Measurements from ENCODE around the gene S100P. TPM values are rescaled to one million over a fixed set of nuclear protein-coding genes. Genes with fewer than 3 reads are reported as not detected.

Gene S100P
- total RNA-seq, 1 donor from 2014 or later, result not detected

DNA sequence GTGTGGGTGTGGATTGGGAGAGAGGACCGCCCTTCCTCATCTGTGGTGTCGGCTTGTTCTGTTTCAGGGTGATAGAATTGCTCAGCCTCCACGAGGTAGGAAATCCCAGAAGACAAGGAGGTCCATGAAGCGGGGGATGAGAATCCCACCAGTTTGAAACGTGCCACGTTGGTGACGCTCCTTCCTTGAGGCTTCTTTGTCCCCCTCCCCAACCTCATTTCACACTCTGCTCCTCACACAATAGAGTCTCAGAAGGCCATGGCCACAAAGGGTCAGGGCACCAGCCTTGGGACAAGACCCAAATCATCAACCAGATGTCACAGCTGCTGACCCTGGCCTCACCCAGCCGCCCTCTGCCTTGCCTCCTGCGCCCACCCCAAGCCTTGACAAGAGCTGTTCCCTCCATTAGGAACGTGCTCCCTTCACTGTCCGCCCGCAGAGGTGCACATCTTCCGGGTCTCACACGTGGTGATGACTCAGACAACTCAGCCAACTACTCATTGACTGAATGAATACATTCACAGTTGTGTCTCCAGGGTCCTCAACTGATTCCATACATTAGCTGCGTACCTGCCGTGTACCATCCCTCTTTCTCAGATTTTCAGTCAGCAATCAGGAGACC, 40.6 kb downstream of the S100P start:
- Histone ChIP-seq H3K36me3 (no peaks in the 10 kb centered on the region), H3K4me1 (peaks cover 0 to 8% of the 10 kb centered on the region in 2 donors), H3K27ac (no peak overlapping the region), H3K9me3 (no peaks in the 10 kb centered on the region), H3K27me3 (no peaks in the 10 kb centered on the region), H3K4me3 (no peak overlapping the region)
- peak in 1 of 2 donors; percentile 54 for DNase-seq (ENCODE audit: low spot score in 2 of 2)
- intact Hi-C loops (cut with DNase I), result loop anchor here (5.0 kb wide), 1 partner anchor 48 kb away; the partner anchor contains the start of gene KIAA0232
- TF ChIP-seq, protein P1, sequence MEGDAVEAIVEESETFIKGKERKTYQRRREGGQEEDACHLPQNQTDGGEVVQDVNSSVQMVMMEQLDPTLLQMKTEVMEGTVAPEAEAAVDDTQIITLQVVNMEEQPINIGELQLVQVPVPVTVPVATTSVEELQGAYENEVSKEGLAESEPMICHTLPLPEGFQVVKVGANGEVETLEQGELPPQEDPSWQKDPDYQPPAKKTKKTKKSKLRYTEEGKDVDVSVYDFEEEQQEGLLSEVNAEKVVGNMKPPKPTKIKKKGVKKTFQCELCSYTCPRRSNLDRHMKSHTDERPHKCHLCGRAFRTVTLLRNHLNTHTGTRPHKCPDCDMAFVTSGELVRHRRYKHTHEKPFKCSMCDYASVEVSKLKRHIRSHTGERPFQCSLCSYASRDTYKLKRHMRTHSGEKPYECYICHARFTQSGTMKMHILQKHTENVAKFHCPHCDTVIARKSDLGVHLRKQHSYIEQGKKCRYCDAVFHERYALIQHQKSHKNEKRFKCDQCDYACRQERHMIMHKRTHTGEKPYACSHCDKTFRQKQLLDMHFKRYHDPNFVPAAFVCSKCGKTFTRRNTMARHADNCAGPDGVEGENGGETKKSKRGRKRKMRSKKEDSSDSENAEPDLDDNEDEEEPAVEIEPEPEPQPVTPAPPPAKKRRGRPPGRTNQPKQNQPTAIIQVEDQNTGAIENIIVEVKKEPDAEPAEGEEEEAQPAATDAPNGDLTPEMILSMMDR (IDR thresholded peaks at IDR 0.05), result no peak

DNA sequence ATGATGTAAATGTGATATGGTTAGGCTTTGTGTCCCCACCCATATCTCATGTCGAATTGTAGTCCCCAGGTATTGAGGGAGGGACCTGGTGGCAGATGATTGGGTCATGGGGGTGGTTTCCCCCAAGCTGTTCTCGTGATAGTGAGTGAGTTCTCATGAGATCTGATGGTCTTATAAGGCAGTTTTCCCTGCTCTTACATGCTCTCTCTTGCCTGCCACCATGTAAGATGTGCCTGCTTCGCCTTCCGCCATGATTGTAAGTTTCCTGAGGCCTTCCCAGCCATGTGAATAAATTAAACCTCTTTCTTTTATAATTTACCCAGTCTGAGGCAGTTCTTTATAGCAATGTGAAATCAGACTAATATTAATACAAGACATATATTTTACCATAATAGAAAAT, 46.2 kb downstream of the S100P start:
- DNase-seq (ENCODE audit: low spot score in 2 of 2), result no peak
- Histone ChIP-seq H3K27me3 (no peaks in the 10 kb centered on the region), H3K4me3 (no peak overlapping the region), H3K36me3 (no peaks in the 10 kb centered on the region), H3K27ac (no peak overlapping the region), H3K4me1 (no peaks in the 10 kb centered on the region), H3K9me3 (no peaks in the 10 kb centered on the region)
- TF ChIP-seq, protein P1 (IDR thresholded peaks at IDR 0.05), result no peak
- intact Hi-C loops (cut with DNase I), result no loop called here

- peak in 1 of 2 donors; percentile 15 for DNase-seq (ENCODE audit: low spot score in 2 of 2)
- no peak overlapping the region for H3K27ac ChIP-seq
- H3K4me3 ChIP-seq, result no peak overlapping the region
- H3K9me3 ChIP-seq, result no peaks in the 10 kb centered on the region
- no peaks in the 10 kb centered on the region for H3K4me1 ChIP-seq
- intact Hi-C loops (cut with DNase I), result no loop called here
- TF ChIP-seq, protein P1 (IDR thresholded peaks at IDR 0.05), result no peak
- H3K27me3 ChIP-seq, result no peaks in the 10 kb centered on the region
- no peaks in the 10 kb centered on the region for H3K36me3 ChIP-seq
Measured at GRCh38 chr4:6740347-6740746, 46.7 kb downstream of the S100P start.

GRCh38 chr4:6742507-6742906, 48.8 kb downstream of the S100P start:
- Histone ChIP-seq H3K27me3 (no peaks in the 10 kb centered on the region), H3K4me1 (peaks cover 6 to 9% of the 10 kb centered on the region in 2 donors), H3K4me3 (no peak overlapping the region), H3K36me3 (no peaks in the 10 kb centered on the region), H3K9me3 (no peaks in the 10 kb centered on the region), H3K27ac (no peak overlapping the region)
- no peak for DNase-seq (ENCODE audit: low spot score in 2 of 2)
- intact Hi-C loops (cut with DNase I), result no loop called here
- TF ChIP-seq, protein P1 (IDR thresholded peaks at IDR 0.05), result no peak

- Histone ChIP-seq H3K4me1 (peaks cover 8 to 10% of the 10 kb centered on the region in 2 donors), H3K27me3 (no peaks in the 10 kb centered on the region), H3K9me3 (no peaks in the 10 kb centered on the region), H3K4me3 (no peak overlapping the region), H3K36me3 (no peaks in the 10 kb centered on the region), H3K27ac (no peak overlapping the region)
- no peak for DNase-seq (ENCODE audit: low spot score in 2 of 2)
- intact Hi-C loops (cut with DNase I), result no loop called here
- TF ChIP-seq, protein P1 (IDR thresholded peaks at IDR 0.05), result no peak
Measured at GRCh38 chr4:6742989-6743388, 49.3 kb downstream of the S100P start.

Other genes starting within 250 kb of the S100P start
- 2.2 TPM for gene PPP2R2C, start 221.3 kb upstream of the S100P start, total RNA-seq
- gene MAN2B2, start 118.7 kb upstream of the S100P start, total RNA-seq, result 47.8 TPM
- gene MRFAP1, start 53.2 kb upstream of the S100P start, total RNA-seq, result 109 TPM
- gene MRFAP1L1, start 16.0 kb downstream of the S100P start, total RNA-seq, result 34.1 TPM
- gene BLOC1S4, start 22.3 kb downstream of the S100P start, total RNA-seq, result 37.5 TPM
- 15.9 TPM for gene KIAA0232, start 88.8 kb downstream of the S100P start, total RNA-seq
- 26.4 TPM for gene TBC1D14, start 215.9 kb downstream of the S100P start, total RNA-seq